ENCODE data around the gene POLR2E.

The POLR2E gene

DNA sequence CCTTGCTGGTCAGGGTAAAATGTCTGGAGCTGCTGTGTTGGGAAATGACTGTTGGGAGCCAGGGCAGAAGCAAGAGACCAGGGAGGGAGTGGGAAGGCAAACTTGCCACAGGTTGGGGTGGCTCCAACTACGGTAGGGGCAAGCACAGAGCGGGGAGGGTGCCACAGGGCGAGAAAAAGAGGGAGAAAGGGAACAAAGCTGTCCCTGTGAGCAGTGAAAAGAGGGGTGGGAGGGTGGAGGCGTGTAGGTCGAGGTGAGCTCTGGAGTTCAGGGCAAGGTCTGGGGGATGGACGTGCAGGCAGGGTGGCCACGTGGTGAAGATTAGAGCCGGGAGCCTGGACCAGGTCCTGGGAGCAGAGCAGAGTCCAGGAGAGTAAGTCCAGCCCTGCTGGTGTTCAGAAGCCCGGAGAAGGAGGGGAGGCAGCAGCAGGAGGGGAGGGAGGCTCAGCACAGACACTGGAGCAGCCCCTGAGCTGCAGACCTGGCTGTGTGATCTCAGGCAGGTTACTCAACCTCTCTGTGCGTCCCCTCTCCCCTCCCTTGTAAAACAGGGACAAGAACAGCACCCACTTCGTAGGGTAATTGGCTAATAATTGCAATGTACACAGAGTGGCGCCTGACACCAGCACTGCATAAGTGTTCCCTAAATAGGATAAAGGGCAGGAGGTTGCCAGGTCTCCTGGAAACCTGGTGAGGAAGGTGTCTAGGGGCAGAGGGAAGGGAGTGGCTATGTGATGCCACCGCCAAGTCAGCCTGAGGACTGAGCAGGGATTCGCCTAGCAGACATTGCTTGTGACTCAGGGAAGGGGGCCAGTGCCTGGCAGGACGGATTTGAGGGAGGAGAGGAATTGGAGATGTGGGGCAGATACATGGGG lies 3.2 kb upstream of the POLR2E start:
- peaks cover 6% of the 10 kb centered on the region for H3K36me3 ChIP-seq
- TF ChIP-seq Cebpa-rat (IDR thresholded peaks at IDR 0.05) = no peak
- H3K4me3 ChIP-seq = no peak overlapping the region
- no peak overlapping the region for H3K9ac ChIP-seq
- H3K27ac ChIP-seq = peak overlapping the region; percentile 90
- no peaks in the 10 kb centered on the region for H3K9me3 ChIP-seq
- peak overlapping the region; percentile 84 for H3K4me2 ChIP-seq
- H3K27me3 ChIP-seq = no peaks in the 10 kb centered on the region
- H3K4me1 ChIP-seq = peaks cover 85% of the 10 kb centered on the region
- peaks cover 16% of the 10 kb centered on the region for H4K20me1 ChIP-seq

GRCh38 chr19:1097810-1098176 lies 2.6 kb upstream of the POLR2E start:
- Histone ChIP-seq H3K27ac (peak overlapping the region; percentile 90), H3K36me3 (peaks cover 12% of the 10 kb centered on the region), H3K4me3 (no peak overlapping the region), H3K9me3 (no peaks in the 10 kb centered on the region), H3K9ac (no peak overlapping the region), H3K4me1 (peaks cover 84% of the 10 kb centered on the region), H4K20me1 (peaks cover 22% of the 10 kb centered on the region), H3K4me2 (no peak overlapping the region; the same call in 1 of the 2 replicates), H3K27me3 (no peaks in the 10 kb centered on the region)
- peak; percentile 35; the same call in 1 of the 2 replicates for TF ChIP-seq Cebpa-rat (IDR thresholded peaks at IDR 0.05)

DNA sequence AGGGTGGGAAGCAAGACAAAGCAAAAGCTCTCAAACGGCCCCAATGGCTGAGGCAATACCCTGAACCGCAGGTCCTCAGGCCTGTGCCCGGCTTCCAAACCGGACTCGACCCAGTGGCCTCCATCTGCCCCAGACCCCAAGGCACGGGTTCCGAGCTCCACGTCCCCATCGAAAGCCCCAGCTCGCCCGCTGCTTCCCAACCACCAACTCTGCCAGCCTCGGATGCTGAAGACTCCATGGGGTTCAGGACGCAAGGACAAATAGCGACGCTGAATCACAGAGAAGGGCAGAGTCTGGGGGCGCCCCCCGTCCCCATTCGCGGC lies 559 bp downstream of the POLR2E start:
- H3K9ac ChIP-seq = peak overlapping the region; percentile 97
- no peaks in the 10 kb centered on the region for H3K27me3 ChIP-seq
- H3K9me3 ChIP-seq = no peaks in the 10 kb centered on the region
- peak overlapping the region; percentile 94 for H3K4me3 ChIP-seq
- peaks cover 43% of the 10 kb centered on the region for H4K20me1 ChIP-seq
- H3K27ac ChIP-seq = peak overlapping the region; percentile 87
- peaks cover 53% of the 10 kb centered on the region for H3K4me1 ChIP-seq
- no peak for TF ChIP-seq Cebpa-rat (IDR thresholded peaks at IDR 0.05)
- peaks cover 38% of the 10 kb centered on the region for H3K36me3 ChIP-seq
- peak overlapping the region; percentile 94 for H3K4me2 ChIP-seq

DNA sequence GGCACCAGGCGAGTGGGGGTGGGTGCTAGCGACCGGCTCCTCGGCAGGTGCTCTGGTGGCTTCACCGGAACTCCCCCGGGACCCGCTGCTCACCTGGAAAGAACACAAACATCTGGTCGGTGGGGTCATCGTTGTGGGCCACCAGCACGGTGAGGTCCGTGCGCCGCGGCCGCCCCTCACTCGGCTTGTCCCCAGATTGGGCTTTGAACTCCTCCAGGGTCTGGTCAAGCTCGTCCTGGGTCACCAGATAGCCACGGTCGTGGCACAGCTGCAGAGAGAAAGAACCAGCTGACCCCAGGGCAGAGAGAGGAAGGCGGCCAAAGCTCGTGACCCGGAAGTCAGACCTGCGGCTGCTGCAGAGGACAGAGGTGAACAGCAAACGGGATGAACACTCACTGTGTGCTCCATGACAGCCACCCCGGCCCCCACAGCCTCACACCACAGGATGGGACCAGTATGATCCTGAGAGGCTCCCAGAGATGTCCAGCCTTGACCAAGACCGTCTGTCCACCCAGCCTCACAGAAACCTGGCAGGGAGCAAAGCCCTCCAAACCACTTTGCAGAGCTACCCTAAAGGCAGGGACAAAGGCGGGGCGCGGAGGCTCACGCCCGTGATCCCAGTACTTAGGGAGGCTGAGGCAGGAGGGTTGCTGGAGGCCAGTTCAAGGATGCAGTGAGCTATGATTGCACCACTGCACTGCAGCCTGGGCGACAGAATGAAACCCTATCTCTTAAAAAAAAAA lies 1.2 kb downstream of the POLR2E start:
- no peak for TF ChIP-seq Cebpa-rat (IDR thresholded peaks at IDR 0.05)
- peak overlapping the region; percentile 87 for H3K27ac ChIP-seq
- peaks cover 49% of the 10 kb centered on the region for H4K20me1 ChIP-seq
- H3K36me3 ChIP-seq = peaks cover 45% of the 10 kb centered on the region
- H3K9ac ChIP-seq = peak overlapping the region; percentile 97
- H3K4me2 ChIP-seq = peak overlapping the region; percentile 94
- peak overlapping the region; percentile 94 for H3K4me3 ChIP-seq
- no peaks in the 10 kb centered on the region for H3K27me3 ChIP-seq
- no peaks in the 10 kb centered on the region for H3K9me3 ChIP-seq
- peaks cover 53% of the 10 kb centered on the region for H3K4me1 ChIP-seq

DNA sequence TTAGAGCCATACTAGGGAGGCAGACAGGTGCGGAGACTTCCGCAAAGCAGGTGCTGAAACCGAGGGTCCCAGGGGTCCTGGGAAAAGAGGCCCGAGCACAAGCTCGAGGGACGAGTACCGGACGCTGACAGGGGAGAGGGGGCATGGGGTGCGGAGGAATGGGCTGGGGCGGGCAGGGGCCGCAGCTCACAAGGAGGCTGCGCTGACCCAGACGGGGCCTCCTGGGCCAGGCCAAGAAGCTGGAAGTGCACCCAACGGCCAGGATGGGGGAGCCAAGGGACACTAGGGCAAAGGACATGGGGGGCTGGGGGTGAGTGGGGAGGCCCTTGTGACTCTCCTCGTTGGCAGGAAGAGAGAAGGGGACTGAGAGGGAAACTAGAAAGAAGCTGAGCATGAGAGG lies 1.8 kb downstream of the POLR2E start:
- Histone ChIP-seq H3K27me3 (no peaks in the 10 kb centered on the region), H3K36me3 (peaks cover 51% of the 10 kb centered on the region), H3K4me2 (peak overlapping the region; percentile 94), H3K9me3 (no peaks in the 10 kb centered on the region), H3K9ac (peak overlapping the region; percentile 97), H3K4me3 (peak overlapping the region; percentile 94), H3K4me1 (peaks cover 53% of the 10 kb centered on the region), H4K20me1 (peaks cover 56% of the 10 kb centered on the region), H3K27ac (peak overlapping the region; percentile 87; the same call in 1 of the 2 replicates)
- TF ChIP-seq Cebpa-rat (IDR thresholded peaks at IDR 0.05) = no peak

DNA sequence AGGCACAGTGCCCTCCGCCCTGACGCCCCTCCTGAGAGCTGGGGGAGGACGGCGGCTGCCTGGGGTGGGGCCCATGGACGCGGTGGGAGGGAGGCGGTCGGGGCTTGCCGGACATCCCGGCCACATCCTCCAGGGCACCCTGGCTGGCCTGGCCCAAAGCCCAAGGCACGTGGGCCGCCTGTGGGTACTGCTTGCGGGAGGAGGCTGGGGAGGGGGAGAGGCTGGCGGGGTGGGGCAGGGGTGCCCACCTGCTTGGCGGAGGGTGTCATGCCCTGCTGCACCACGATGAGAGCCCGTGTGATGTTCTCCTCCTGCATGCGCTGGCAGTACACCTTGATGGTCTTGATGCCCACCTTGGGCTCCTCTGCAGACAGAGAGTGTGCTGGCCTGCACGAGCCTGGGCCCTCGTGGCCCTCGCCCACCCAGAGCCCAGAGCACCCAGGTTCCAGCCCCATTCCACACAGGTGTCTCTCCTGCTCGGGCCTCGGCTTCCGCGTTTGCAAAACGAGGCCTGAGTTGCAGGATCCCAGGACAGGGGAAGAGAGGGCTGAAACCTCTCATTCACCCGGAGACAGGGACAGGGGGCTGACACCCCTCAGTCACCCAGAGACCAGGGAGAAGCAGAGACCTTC lies 3.5 kb downstream of the POLR2E start:
- H4K20me1 ChIP-seq = peaks cover 73% of the 10 kb centered on the region
- peaks cover 59% of the 10 kb centered on the region for H3K4me1 ChIP-seq
- peaks cover 62% of the 10 kb centered on the region for H3K36me3 ChIP-seq
- no peaks in the 10 kb centered on the region for H3K27me3 ChIP-seq
- no peak for TF ChIP-seq Cebpa-rat (IDR thresholded peaks at IDR 0.05)
- H3K4me2 ChIP-seq = no peak overlapping the region
- no peaks in the 10 kb centered on the region for H3K9me3 ChIP-seq
- H3K27ac ChIP-seq = no peak overlapping the region
- H3K9ac ChIP-seq = no peak overlapping the region
- H3K4me3 ChIP-seq = no peak overlapping the region

DNA sequence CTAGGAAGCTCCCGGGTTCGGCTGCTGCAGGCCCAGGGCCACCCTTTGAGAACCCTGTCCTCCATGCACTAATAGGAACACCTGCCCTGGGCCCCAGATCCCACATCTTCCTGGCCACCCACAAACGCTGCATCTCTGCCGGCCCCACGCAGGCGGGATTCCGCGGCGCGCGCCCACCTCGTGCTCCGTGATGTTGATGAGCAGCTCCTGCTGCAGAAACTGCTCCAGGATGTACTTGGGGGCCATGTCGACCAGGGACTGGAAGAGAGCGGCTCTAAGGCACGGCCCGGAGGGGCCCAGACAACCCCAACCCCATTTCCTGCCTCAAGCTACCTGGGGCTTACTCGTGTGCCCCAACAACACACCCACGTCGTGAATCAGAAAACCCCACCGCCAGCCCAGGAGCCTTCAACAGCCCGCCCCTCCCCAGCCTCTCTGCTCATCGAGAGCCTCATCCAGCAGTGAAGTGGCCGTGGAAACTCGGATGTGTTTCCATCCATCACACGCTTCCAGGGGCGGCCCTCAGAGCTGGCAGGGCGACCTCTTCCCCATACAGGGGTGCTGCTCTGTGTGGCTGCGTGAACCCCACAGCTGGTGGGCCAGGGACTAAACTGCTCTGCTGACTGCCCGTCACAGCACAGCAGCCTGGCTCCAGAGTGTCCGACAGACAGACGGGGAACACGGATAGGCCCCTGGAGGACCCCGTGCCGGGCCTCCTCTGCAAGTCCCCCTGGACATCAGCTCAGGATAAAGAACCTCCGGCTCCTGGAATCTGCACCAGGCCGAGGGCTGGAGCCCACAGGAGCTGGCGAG lies 4.2 kb downstream of the POLR2E start:
- no peaks in the 10 kb centered on the region for H3K27me3 ChIP-seq
- peaks cover 80% of the 10 kb centered on the region for H4K20me1 ChIP-seq
- 0 out of 2 replicates have a peak overlapping the region, but pooled peaks have one; percentile 4 for H3K9ac ChIP-seq
- peaks cover 70% of the 10 kb centered on the region for H3K36me3 ChIP-seq
- H3K4me2 ChIP-seq = no peak overlapping the region
- no peak overlapping the region for H3K4me3 ChIP-seq
- no peak for TF ChIP-seq Cebpa-rat (IDR thresholded peaks at IDR 0.05)
- H3K9me3 ChIP-seq = no peaks in the 10 kb centered on the region
- H3K27ac ChIP-seq = no peak overlapping the region
- peaks cover 61% of the 10 kb centered on the region for H3K4me1 ChIP-seq

DNA sequence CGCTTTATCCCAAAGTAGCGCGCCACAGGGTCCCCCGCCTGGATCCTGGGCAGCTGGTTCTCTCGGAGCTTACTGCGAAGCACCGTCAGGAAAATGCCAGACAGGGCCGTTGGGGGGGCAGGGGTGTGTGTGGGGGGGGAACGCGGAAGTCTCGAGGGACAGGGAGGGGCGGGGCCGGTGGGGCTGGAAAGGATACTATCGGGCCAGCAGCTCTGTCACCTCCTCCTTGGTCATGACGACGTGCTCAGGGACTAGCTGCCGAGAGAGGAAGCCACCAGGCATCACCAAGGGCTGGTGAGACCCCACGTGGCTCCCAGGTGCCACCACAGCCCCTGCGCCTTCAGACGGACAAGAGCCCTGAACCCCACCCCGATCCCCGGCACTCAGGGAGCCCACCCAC lies 5.3 kb downstream of the POLR2E start:
- no peaks in the 10 kb centered on the region for H3K9me3 ChIP-seq
- H3K27ac ChIP-seq = no peak overlapping the region
- H4K20me1 ChIP-seq = peaks cover 89% of the 10 kb centered on the region
- no peak overlapping the region for H3K4me3 ChIP-seq
- peak overlapping the region; percentile 85; the same call in 1 of the 2 replicates for H3K4me2 ChIP-seq
- TF ChIP-seq Cebpa-rat (IDR thresholded peaks at IDR 0.05) = no peak
- peaks cover 56% of the 10 kb centered on the region for H3K4me1 ChIP-seq
- no peaks in the 10 kb centered on the region for H3K27me3 ChIP-seq
- H3K36me3 ChIP-seq = peaks cover 80% of the 10 kb centered on the region
- no peak overlapping the region for H3K9ac ChIP-seq

DNA sequence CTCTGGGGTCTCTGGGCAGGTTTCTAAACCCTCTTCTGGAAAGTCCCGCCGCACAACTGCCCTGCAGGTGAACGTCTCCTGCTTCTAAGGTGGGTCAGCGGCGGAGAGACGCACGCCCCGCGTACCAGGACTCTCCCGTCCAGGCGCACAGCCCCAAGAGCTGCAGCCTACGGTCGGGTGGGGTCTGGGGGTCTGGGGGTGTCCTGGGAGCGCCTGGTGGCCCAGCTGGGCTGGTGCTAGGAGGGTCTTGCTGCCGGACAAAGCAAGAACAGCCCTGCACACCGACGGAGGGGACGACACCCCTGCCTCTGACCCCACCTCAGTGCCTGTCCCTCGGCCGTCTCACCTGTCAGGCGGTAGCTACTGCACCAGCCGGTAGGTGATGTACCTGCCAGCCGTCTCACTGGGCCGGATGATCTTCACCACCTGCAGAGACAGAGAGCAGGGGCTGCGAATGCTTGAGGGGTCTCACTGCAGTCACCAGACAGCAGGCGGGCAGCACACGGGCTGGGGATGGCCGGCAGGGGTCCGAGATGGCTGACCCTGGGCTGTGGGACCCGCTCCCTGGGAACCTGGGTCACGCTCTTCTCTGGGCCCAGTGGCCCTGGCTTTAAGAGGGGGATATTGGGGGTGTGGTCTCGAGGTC lies 5.9 kb downstream of the POLR2E start:
- H4K20me1 ChIP-seq = peaks cover 89% of the 10 kb centered on the region
- peak overlapping the region; percentile 67 for H3K9ac ChIP-seq
- H3K4me1 ChIP-seq = peaks cover 53% of the 10 kb centered on the region
- H3K27ac ChIP-seq = peak overlapping the region; percentile 86
- H3K27me3 ChIP-seq = no peaks in the 10 kb centered on the region
- peak overlapping the region; percentile 85 for H3K4me2 ChIP-seq
- no peaks in the 10 kb centered on the region for H3K9me3 ChIP-seq
- peaks cover 87% of the 10 kb centered on the region for H3K36me3 ChIP-seq
- no peak overlapping the region for H3K4me3 ChIP-seq
- no peak for TF ChIP-seq Cebpa-rat (IDR thresholded peaks at IDR 0.05)

Measured in BLaER1 (cell line).